GM12872 (cell line): ENCODE results near the gene THUMPD3.

Experiments used
- TF ChIP-seq, protein P1 (sequence below): IDR thresholded peaks from 3 replicates; pipeline ENCODE4 v1.5.1; 2011; ENCODE audit warnings: low read depth, mild to moderate bottlenecking, low read length, moderate library complexity; ENCODE audit not compliant: insufficient read depth

The THUMPD3 gene, protein sequence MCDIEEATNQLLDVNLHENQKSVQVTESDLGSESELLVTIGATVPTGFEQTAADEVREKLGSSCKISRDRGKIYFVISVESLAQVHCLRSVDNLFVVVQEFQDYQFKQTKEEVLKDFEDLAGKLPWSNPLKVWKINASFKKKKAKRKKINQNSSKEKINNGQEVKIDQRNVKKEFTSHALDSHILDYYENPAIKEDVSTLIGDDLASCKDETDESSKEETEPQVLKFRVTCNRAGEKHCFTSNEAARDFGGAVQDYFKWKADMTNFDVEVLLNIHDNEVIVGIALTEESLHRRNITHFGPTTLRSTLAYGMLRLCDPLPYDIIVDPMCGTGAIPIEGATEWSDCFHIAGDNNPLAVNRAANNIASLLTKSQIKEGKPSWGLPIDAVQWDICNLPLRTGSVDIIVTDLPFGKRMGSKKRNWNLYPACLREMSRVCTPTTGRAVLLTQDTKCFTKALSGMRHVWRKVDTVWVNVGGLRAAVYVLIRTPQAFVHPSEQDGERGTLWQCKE

DNA sequence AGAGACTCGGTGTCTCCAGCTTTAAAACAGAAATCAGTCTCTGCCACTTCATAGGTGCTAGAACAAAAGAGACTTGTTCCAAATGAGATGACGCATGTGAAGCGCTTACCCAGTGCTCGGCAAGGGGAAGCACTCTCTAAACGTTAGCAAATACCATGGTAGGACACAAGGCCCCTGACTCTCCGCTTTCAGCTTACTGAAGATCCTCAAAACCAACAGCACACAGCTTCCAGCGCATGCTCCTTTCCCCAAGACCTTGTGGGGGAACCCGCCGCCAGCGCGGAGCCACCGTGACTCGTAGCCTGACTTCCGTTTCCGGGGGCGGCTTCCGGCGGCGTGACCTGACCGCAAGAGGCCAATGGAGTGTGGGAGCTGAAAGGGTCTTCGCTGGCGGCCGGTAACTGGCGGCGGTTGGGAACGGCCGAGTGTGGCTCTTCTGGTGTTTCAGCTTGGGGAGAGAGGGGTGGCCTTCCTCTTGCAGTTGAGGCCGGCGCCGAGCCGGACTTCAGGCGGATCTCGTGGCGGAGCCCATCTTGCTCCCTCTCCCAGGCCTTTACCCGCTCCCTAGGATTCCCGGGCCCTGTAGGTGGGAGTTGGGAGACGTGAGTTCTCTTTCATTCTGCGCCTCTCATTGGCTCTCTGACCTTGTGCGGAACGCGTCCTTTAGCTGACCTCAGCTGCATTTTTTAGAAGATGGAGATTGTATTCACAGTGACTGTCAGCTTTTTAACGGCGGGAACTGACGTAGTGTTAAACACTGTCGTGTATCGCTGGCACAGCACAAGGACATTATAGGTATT lies at the start of gene THUMPD3:
THUMPD3 (plus strand) TSS at position 324 of the 800 bp plus-strand sequence. CDS start 2,015 bp downstream, outside the sequence.
- TF ChIP-seq, protein P1, sequence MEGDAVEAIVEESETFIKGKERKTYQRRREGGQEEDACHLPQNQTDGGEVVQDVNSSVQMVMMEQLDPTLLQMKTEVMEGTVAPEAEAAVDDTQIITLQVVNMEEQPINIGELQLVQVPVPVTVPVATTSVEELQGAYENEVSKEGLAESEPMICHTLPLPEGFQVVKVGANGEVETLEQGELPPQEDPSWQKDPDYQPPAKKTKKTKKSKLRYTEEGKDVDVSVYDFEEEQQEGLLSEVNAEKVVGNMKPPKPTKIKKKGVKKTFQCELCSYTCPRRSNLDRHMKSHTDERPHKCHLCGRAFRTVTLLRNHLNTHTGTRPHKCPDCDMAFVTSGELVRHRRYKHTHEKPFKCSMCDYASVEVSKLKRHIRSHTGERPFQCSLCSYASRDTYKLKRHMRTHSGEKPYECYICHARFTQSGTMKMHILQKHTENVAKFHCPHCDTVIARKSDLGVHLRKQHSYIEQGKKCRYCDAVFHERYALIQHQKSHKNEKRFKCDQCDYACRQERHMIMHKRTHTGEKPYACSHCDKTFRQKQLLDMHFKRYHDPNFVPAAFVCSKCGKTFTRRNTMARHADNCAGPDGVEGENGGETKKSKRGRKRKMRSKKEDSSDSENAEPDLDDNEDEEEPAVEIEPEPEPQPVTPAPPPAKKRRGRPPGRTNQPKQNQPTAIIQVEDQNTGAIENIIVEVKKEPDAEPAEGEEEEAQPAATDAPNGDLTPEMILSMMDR: no peak

GRCh38 chr3:9314796-9315195 lies 48.1 kb upstream of the THUMPD3 start:
- TF ChIP-seq, protein P1: no peak

GRCh38 chr3:9316881-9317361 lies 45.9 kb upstream of the THUMPD3 start:
- TF ChIP-seq, protein P1: no peak

- TF ChIP-seq, protein P1: no peak
These were observed 40.1 kb upstream of the THUMPD3 start for GRCh38 chr3:9322780-9323179.

GRCh38 chr3:9324944-9325343 lies 37.9 kb upstream of the THUMPD3 start:
- TF ChIP-seq, protein P1: no peak

DNA sequence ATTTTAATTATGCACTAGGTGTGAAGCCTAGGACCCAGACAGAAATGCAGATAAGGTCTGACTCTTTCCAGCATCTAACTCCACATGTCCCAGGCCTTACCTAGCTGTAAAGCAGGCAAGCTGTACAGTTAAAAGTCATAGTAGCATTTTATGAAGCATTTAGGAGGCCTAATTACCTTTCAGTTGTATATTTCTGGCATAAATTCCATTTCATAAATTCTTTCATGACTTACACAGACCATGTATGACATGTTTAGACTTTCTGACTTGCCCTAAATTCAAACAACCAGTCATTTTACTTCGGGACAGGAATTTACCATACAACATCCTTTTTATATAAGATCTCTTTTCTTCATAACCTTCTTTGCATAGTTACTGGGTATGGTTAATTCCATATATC lies 35.3 kb upstream of the THUMPD3 start:
- TF ChIP-seq, protein P1: no peak

DNA sequence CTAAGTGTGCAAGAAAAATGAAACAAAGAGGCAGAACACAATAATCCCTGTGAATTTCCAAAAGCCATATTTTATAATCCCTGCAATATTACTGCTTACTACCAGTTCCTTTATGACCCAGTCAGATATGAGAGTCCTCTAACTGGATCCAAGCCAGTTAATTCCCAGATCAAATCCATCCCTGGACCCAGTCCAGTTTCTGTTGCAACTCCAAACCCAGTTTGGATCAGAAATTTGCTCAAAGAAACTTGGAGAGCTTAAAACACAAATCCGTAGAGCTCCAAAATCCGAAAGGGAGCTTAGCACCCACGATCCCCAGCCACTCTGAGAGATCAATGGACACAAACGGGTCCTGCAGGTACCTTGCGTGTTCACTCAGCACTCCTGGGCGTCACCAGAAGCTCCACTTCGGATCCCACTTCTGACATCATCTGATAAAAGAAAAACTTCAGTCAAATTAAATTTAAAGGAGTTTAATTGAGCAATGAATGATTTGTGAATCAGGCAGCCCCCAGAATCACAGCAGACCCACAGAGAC lies 32.6 kb upstream of the THUMPD3 start:
- TF ChIP-seq, protein P1: no peak
